Head of caudate nucleus (tissue), 42 donors: ENCODE results near the gene LRRN4.

ENCODE experiments used
- DNase-seq, 42 donors: peaks; one replicate each; pipeline versions ENCODE4 v3.0.0 to v3.0.0-alpha.2; 2020 to 2021; ENCODE audit warnings: mixed read lengths in 7 of 42
- intact Hi-C: fragments of 100-400 bp; cut with DNase I; formaldehyde crosslinking; loops from one replicate; pipeline ENCODE4 v1.15.0; 2022

LRRN4 gene

GRCh38 chr20:6053776-6054688 lies at the start of gene LRRN4:
TSS of gene LRRN4 (minus strand) at chr20:6054060. CDS start at chr20:6052799, 1,261 bp downstream.
- intact Hi-C loops: no loop called here
- no peak for DNase-seq

- intact Hi-C loops: no loop called here
- DNase-seq: no peak
These were observed 49.4 kb upstream of the LRRN4 start for GRCh38 chr20:6103301-6103700.

- no peak for DNase-seq
These were observed 47.5 kb upstream of the LRRN4 start for GRCh38 chr20:6101346-6101745.

GRCh38 chr20:6100246-6100645 lies 46.4 kb upstream of the LRRN4 start:
- intact Hi-C loops: no loop called here
- no peak for DNase-seq

More at GRCh38 chr20:6101346-6101745, 47.5 kb upstream of the LRRN4 start:
- intact Hi-C loops: no loop called here

GRCh38 chr20:6099819-6100218 lies 46.0 kb upstream of the LRRN4 start:
- DNase-seq: no peak
- intact Hi-C loops: no loop called here

GRCh38 chr20:6095409-6095808 lies 41.5 kb upstream of the LRRN4 start:
- DNase-seq: no peak

GRCh38 chr20:6094565-6094964 lies 40.7 kb upstream of the LRRN4 start:
- intact Hi-C loops: no loop called here
- no peak for DNase-seq

More at GRCh38 chr20:6095409-6095808, 41.5 kb upstream of the LRRN4 start:
- intact Hi-C loops: no loop called here

- no peak for DNase-seq
- intact Hi-C loops: no loop called here
These were observed 40.2 kb upstream of the LRRN4 start for GRCh38 chr20:6094063-6094462.

- intact Hi-C loops: no loop called here
- no peak for DNase-seq
These were observed 37.8 kb upstream of the LRRN4 start for GRCh38 chr20:6091661-6092060.

GRCh38 chr20:6086868-6087267 lies 33.0 kb upstream of the LRRN4 start:
- DNase-seq: no peak
- intact Hi-C loops: no loop called here

GRCh38 chr20:6083926-6084325 lies 30.1 kb upstream of the LRRN4 start:
- no peak for DNase-seq
- intact Hi-C loops: no loop called here

- intact Hi-C loops: no loop called here
- DNase-seq: no peak
These were observed 27.4 kb upstream of the LRRN4 start for GRCh38 chr20:6081236-6081635.

GRCh38 chr20:6079016-6079415 lies 25.2 kb upstream of the LRRN4 start:
- no peak for DNase-seq

GRCh38 chr20:6075428-6076219 lies 21.8 kb upstream of the LRRN4 start:
- intact Hi-C loops: loop anchor here (5.0 kb wide), 2 partner anchors 123 to 548 kb away; partner anchors contain the start of genes MCM8 and TRMT6
- peak in 24 of 42 donors; percentile 14 to 69 (median 36) for DNase-seq

More at GRCh38 chr20:6079016-6079415, 25.2 kb upstream of the LRRN4 start:
- intact Hi-C loops: loop anchor here (5.0 kb wide), 2 partner anchors 127 to 552 kb away; partner anchors contain the start of genes MCM8 and TRMT6

- no peak for DNase-seq
- intact Hi-C loops: loop anchor here (5.0 kb wide), 2 partner anchors 122 to 547 kb away; partner anchors contain the start of genes MCM8 and TRMT6
These were observed 20.9 kb upstream of the LRRN4 start for GRCh38 chr20:6074784-6075183.

- intact Hi-C loops: no loop called here
These were observed 20.3 kb upstream of the LRRN4 start for GRCh38 chr20:6074145-6074561.

GRCh38 chr20:6070829-6071695 lies 17.2 kb upstream of the LRRN4 start:
- intact Hi-C loops: no loop called here
- DNase-seq: no peak

More at GRCh38 chr20:6074145-6074561, 20.3 kb upstream of the LRRN4 start:
- DNase-seq: no peak

GRCh38 chr20:6069669-6070068 lies 15.8 kb upstream of the LRRN4 start:
- DNase-seq: no peak
- intact Hi-C loops: no loop called here
